ENCODE results near the gene TOX2. TPM values are rescaled to one million over a fixed set of nuclear protein-coding genes. Genes with fewer than 3 reads are reported as not detected.

Gene TOX2
- total RNA-seq, 1 experiment from 2014 or later, result 8.4 TPM

- DNase-seq (ENCODE audit: low read depth), result no peak
These were observed 160.7 kb downstream of the TOX2 start for GRCh38 chr20:44075191-44075949.

- no peak for DNase-seq (ENCODE audit: low read depth)
These were observed 161.2 kb downstream of the TOX2 start for GRCh38 chr20:44075950-44076232.

GRCh38 chr20:44079291-44079690, 164.6 kb downstream of the TOX2 start:
- DNase-seq (ENCODE audit: low read depth), result peak; percentile 78

- no peak for DNase-seq (ENCODE audit: low read depth)
These were observed 165.4 kb downstream of the TOX2 start for GRCh38 chr20:44080064-44080463.

GRCh38 chr20:44080646-44081267, 166.1 kb downstream of the TOX2 start:
- DNase-seq (ENCODE audit: low read depth), result peak; percentile 86

GRCh38 chr20:44081476-44081875, 166.8 kb downstream of the TOX2 start:
- no peak for DNase-seq (ENCODE audit: low read depth)

GRCh38 chr20:44081888-44082287, 167.2 kb downstream of the TOX2 start:
- no peak for DNase-seq (ENCODE audit: low read depth)

- peak; percentile 97 for DNase-seq (ENCODE audit: low read depth)
These were observed 168.7 kb downstream of the TOX2 start for GRCh38 chr20:44083220-44083933.

- DNase-seq (ENCODE audit: low read depth), result no peak
These were observed 169.8 kb downstream of the TOX2 start for GRCh38 chr20:44084439-44084838.

GRCh38 chr20:44084891-44085290, 170.2 kb downstream of the TOX2 start:
- no peak for DNase-seq (ENCODE audit: low read depth)

- DNase-seq (ENCODE audit: low read depth), result no peak
These were observed 171.2 kb downstream of the TOX2 start for GRCh38 chr20:44085616-44086434.

- no peak for DNase-seq (ENCODE audit: low read depth)
These were observed 172.6 kb downstream of the TOX2 start for GRCh38 chr20:44087051-44087856.

- DNase-seq (ENCODE audit: low read depth), result no peak
These were observed 173.1 kb downstream of the TOX2 start for GRCh38 chr20:44087857-44088120.

- DNase-seq (ENCODE audit: low read depth), result peak; percentile 60
These were observed 175.5 kb downstream of the TOX2 start for GRCh38 chr20:44089987-44090674.

GRCh38 chr20:44091026-44091425, 176.4 kb downstream of the TOX2 start:
- DNase-seq (ENCODE audit: low read depth), result no peak

- peak; percentile 70 for DNase-seq (ENCODE audit: low read depth)
These were observed 178.0 kb downstream of the TOX2 start for GRCh38 chr20:44092551-44093248.

GRCh38 chr20:44093249-44093582, 178.6 kb downstream of the TOX2 start:
- DNase-seq (ENCODE audit: low read depth), result no peak

GRCh38 chr20:44095831-44096230, 181.2 kb downstream of the TOX2 start:
- no peak for DNase-seq (ENCODE audit: low read depth)

- peak; percentile 58 for DNase-seq (ENCODE audit: low read depth)
These were observed 183.0 kb downstream of the TOX2 start for GRCh38 chr20:44097521-44098255.

GRCh38 chr20:44098256-44098630, 183.6 kb downstream of the TOX2 start:
- no peak for DNase-seq (ENCODE audit: low read depth)

Measured in M059J (cell line).